Stimulated activated CD4-positive, alpha-beta T cell treated with anti-CD3 and anti-CD28 coated beads, Interleukin-1b, Interleukin-23, amount 100 ng/mL, for 24 hours (primary cell): Measurements from ENCODE around the gene VIPR2.
"Not testable (repeated sequence)": the region's sequence is repeated elsewhere in the genome, so short reads cannot be mapped to it uniquely, and the experiment has no call there.

Experiments used
- DNase-seq, 4 experiments: peaks; one replicate each; pipeline ENCODE4 v3.0.0-alpha.2; 2020; ENCODE audit warnings: low read depth in 4 of 4, low spot score in 1 of 4

VIPR2 gene

GRCh38 chr7:159140170-159140910 is 4.3 kb downstream of the VIPR2 start:
- DNase-seq: no peak

GRCh38 chr7:159139639-159140038 is 5.0 kb downstream of the VIPR2 start:
- no peak for DNase-seq

- no peak for DNase-seq
Measured at GRCh38 chr7:159139202-159139601, 5.5 kb downstream of the VIPR2 start.

GRCh38 chr7:159138508-159138907 is 6.2 kb downstream of the VIPR2 start:
- DNase-seq: no peak

GRCh38 chr7:159137906-159138305 is 6.8 kb downstream of the VIPR2 start:
- no peak for DNase-seq

- no peak for DNase-seq
Measured at GRCh38 chr7:159136846-159137245, 7.8 kb downstream of the VIPR2 start.

- DNase-seq: no peak
Measured at GRCh38 chr7:159136442-159136841, 8.2 kb downstream of the VIPR2 start.

GRCh38 chr7:159136013-159136412 is 8.7 kb downstream of the VIPR2 start:
- no peak for DNase-seq

- DNase-seq: not testable (repeated sequence)
Measured at GRCh38 chr7:159132670-159133443, 11.8 kb downstream of the VIPR2 start.

GRCh38 chr7:159130820-159131219 is 13.8 kb downstream of the VIPR2 start:
- DNase-seq: no peak

- no peak for DNase-seq
Measured at GRCh38 chr7:159130199-159130775, 14.4 kb downstream of the VIPR2 start.

GRCh38 chr7:159128767-159129166 is 15.9 kb downstream of the VIPR2 start:
- DNase-seq: no peak

GRCh38 chr7:159127691-159128642 is 16.7 kb downstream of the VIPR2 start:
- no peak for DNase-seq

GRCh38 chr7:159126311-159127260 is 18.1 kb downstream of the VIPR2 start:
- no peak for DNase-seq

GRCh38 chr7:159125955-159126270 is 18.8 kb downstream of the VIPR2 start:
- DNase-seq: no peak

GRCh38 chr7:159125104-159125954 is 19.3 kb downstream of the VIPR2 start:
- no peak for DNase-seq

- not testable (repeated sequence) for DNase-seq
Measured at GRCh38 chr7:159123793-159124192, 20.9 kb downstream of the VIPR2 start.

- not testable (repeated sequence) for DNase-seq
Measured at GRCh38 chr7:159123294-159123693, 21.4 kb downstream of the VIPR2 start.

GRCh38 chr7:159122276-159122675 is 22.4 kb downstream of the VIPR2 start:
- no peak for DNase-seq
